Measurements from ENCODE around the gene DAZAP1. TPM values are rescaled to one million over a fixed set of nuclear protein-coding genes. Genes with fewer than 3 reads are reported as not detected.
A peak's percentile ranks its signal among the peaks of the same experiment; 100 is the strongest.

Gene DAZAP1
- total RNA-seq, 1 donor from 2014 or later: 107 TPM

DNA sequence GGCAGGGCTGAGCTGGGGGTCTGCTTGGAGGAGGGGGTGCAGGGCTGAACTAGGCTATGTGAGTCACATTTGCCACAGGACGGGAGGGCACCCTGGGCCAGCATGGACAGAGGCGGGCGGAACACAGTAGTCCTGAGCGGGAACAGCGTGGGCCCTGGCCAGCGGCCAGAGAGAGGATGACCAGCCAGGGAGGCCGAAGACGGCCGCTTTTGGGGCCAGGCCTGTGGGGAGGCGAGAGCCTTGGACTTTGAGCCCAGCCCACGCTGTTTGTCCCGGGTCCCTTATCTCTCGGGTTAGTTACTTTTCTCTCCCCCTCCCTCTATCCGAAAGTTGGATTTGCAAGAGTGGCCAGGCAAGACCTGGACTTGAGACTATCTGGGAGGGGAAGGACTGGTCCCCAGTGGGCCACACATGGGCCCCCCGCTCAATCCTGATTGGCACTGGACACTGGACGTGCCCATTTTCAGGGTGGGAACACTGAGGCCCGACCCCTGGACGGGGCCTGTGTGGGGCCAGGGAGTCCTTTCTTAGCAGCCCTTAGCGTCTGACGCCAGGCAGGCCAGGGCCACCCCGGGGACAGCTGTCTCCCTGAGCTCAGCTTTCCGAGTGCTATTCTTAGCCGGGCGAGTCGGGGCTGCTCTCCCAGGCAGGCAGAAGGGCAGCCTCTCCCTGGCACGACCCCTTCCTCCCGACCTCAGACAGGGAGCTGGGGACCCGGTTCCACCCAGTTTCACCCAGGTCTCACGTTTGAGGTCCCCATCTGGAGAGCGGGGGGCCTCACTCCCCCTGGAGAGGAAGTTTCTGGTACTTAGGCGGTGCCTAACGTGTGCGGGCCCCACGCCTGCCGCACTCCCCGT is 6.9 kb upstream of the DAZAP1 start:
- peaks cover 7% of the 10 kb centered on the region for H3K27me3 ChIP-seq
- Mint-ChIP-seq H3K4me3 (peak overlapping the region; percentile 81), H3K4me1 (peaks cover 9% of the 10 kb centered on the region), H3K27me3 (ENCODE audit: insufficient read depth, low read depth) (peaks cover 3% of the 10 kb centered on the region), H3K27ac (no peak overlapping the region), H3K9me3 (no peaks in the 10 kb centered on the region), H3K36me3 (no peaks in the 10 kb centered on the region)
- peaks cover 8% of the 10 kb centered on the region for H3K79me2 ChIP-seq (ENCODE audit: low read depth)
- H3K36me3 ChIP-seq: no peaks in the 10 kb centered on the region
- peaks cover 18% of the 10 kb centered on the region for H4K20me1 ChIP-seq (ENCODE audit: low read depth)
- peak overlapping the region; percentile 39 for H3K9ac ChIP-seq
- no peak overlapping the region for H3K27ac ChIP-seq
- peak overlapping the region; percentile 87 for H3K4me3 ChIP-seq
- peak overlapping the region; percentile 99 for H3K4me2 ChIP-seq
- peak overlapping the region; percentile 82 for H2AFZ ChIP-seq (replicated peaks)
- peaks cover 6% of the 10 kb centered on the region for H3F3A ChIP-seq (ENCODE audit: low read depth)
- H3K9me3 ChIP-seq (ENCODE audit: low read depth): no peaks in the 10 kb centered on the region
- TF ChIP-seq EZH2phosphoT487 (IDR thresholded peaks at IDR 0.05) (no peak), EZH2 (IDR thresholded peaks at IDR 0.05) (no peak)
- TF ChIP-seq, protein P1, sequence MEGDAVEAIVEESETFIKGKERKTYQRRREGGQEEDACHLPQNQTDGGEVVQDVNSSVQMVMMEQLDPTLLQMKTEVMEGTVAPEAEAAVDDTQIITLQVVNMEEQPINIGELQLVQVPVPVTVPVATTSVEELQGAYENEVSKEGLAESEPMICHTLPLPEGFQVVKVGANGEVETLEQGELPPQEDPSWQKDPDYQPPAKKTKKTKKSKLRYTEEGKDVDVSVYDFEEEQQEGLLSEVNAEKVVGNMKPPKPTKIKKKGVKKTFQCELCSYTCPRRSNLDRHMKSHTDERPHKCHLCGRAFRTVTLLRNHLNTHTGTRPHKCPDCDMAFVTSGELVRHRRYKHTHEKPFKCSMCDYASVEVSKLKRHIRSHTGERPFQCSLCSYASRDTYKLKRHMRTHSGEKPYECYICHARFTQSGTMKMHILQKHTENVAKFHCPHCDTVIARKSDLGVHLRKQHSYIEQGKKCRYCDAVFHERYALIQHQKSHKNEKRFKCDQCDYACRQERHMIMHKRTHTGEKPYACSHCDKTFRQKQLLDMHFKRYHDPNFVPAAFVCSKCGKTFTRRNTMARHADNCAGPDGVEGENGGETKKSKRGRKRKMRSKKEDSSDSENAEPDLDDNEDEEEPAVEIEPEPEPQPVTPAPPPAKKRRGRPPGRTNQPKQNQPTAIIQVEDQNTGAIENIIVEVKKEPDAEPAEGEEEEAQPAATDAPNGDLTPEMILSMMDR (IDR thresholded peaks at IDR 0.05): no peak
- DNase-seq (ENCODE audit: low spot score): peak; percentile 40
- no peaks in the 10 kb centered on the region for H3K4me1 ChIP-seq

DNA sequence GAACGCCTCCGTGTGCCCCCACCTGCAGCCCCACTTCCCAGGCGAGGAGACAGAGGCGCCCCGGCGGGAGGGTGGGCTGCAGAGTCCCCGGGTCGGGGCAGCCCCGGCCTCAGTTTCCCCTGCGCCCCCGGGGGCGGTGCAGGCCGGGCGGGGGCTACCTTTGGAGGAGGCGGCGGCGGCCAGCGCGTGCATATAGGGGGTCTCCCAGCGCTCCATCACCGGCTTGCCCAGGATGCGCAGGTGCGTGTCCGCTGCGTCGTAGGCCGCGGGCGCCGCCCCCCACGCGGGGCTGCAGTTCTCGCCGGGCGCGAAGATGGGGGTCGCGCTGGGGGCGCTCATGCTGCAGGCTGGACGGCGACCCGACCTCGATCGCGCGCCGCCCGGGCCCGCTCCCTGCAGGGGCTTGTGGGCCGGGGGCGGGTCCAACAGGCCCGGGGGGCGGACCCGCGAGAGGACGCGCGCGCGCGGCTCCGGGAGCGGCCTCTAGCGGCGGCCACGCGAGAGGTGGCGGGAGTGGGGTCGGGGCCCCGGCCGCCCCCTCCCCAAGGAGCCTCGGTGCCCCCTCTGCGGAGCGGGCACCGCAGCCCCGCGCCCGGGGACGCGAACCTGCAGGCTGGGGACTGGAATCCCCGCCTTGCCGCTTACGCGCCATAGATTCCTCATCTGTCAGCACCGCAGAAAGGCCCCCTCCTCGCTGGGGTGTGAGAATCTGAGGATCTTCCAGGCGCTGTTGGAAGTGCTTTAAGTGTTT is 6.1 kb upstream of the DAZAP1 start, which contains the start of gene GAMT:
GAMT (minus strand) TSS at position 405 of the 751 bp plus-strand sequence; CDS start at position 339, 66 bp downstream.
- H3K4me3 Mint-ChIP-seq: peak within 1 kb of the TSS; percentile 81
- no peaks in the 10 kb centered on the region for H3K36me3 Mint-ChIP-seq
- DNase-seq (ENCODE audit: low spot score): peak; percentile 76
- Histone ChIP-seq H3K4me1 (no peaks in the 10 kb centered on the region), H3K4me2 (peak within 1 kb of the TSS; percentile 99), H3K36me3 (no peaks in the 10 kb centered on the region), H3K9ac (peak within 1 kb of the TSS; percentile 39), H4K20me1 (ENCODE audit: low read depth) (peaks cover 18% of the 10 kb centered on the region), H3K9me3 (ENCODE audit: low read depth) (no peaks in the 10 kb centered on the region), H2AFZ (replicated peaks) (peak within 1 kb of the TSS; percentile 82), H3F3A (ENCODE audit: low read depth) (peaks cover 14% of the 10 kb centered on the region), H3K27ac (no peak within 1 kb of the TSS), H3K27me3 (peaks cover 15% of the 10 kb centered on the region), H3K79me2 (ENCODE audit: low read depth) (peaks cover 8% of the 10 kb centered on the region), H3K4me3 (peak within 1 kb of the TSS; percentile 87)
- no peaks in the 10 kb centered on the region for H3K9me3 Mint-ChIP-seq
- no peak within 1 kb of the TSS for H3K27ac Mint-ChIP-seq
- TF ChIP-seq EZH2 (IDR thresholded peaks at IDR 0.05): peak; percentile 45
- no peak for TF ChIP-seq EZH2phosphoT487 (IDR thresholded peaks at IDR 0.05)
- TF ChIP-seq, protein P1 (IDR thresholded peaks at IDR 0.05): peak; percentile 50
- peaks cover 3% of the 10 kb centered on the region for H3K27me3 Mint-ChIP-seq (ENCODE audit: insufficient read depth, low read depth)
- H3K4me1 Mint-ChIP-seq: peaks cover 9% of the 10 kb centered on the region

DNA sequence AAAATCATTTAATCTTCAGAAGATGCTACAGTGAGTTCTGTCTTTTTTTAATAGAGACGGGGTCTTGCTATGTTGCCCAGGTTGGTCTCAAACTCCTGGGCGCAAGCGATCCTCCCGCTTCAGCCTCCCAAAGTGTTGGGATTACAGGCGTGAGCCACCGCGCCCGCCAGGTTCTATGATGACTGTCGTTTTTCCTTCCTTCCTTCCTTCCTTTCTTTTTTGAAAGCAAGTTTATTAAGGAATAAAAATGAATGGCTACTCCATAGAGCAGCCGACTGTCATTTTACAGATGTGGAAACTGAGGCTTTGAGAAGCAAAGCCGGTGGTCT is 5.5 kb upstream of the DAZAP1 start:
- H3K27ac Mint-ChIP-seq: no peak overlapping the region
- H3K4me2 ChIP-seq: peak overlapping the region; percentile 99
- no peak overlapping the region for H3K9ac ChIP-seq
- peaks cover 13% of the 10 kb centered on the region for H3K4me1 Mint-ChIP-seq
- no peaks in the 10 kb centered on the region for H3K36me3 ChIP-seq
- DNase-seq (ENCODE audit: low spot score): no peak
- H3K9me3 Mint-ChIP-seq: no peaks in the 10 kb centered on the region
- H2AFZ ChIP-seq (replicated peaks): peak overlapping the region; percentile 82
- H3F3A ChIP-seq (ENCODE audit: low read depth): peaks cover 20% of the 10 kb centered on the region
- H3K27me3 Mint-ChIP-seq (ENCODE audit: insufficient read depth, low read depth): peaks cover 3% of the 10 kb centered on the region
- TF ChIP-seq EZH2 (IDR thresholded peaks at IDR 0.05) (no peak), EZH2phosphoT487 (IDR thresholded peaks at IDR 0.05) (no peak)
- TF ChIP-seq, protein P1 (IDR thresholded peaks at IDR 0.05): no peak
- H3K9me3 ChIP-seq (ENCODE audit: low read depth): no peaks in the 10 kb centered on the region
- no peak overlapping the region for H3K27ac ChIP-seq
- peaks cover 17% of the 10 kb centered on the region for H4K20me1 ChIP-seq (ENCODE audit: low read depth)
- H3K79me2 ChIP-seq (ENCODE audit: low read depth): peaks cover 8% of the 10 kb centered on the region
- no peaks in the 10 kb centered on the region for H3K4me1 ChIP-seq
- no peaks in the 10 kb centered on the region for H3K36me3 Mint-ChIP-seq
- peak overlapping the region; percentile 80 for H3K4me3 Mint-ChIP-seq
- peak overlapping the region; percentile 87 for H3K4me3 ChIP-seq
- H3K27me3 ChIP-seq: peaks cover 16% of the 10 kb centered on the region
